ENCODE results near the gene DNER.
"Not testable (repeated sequence)": the region's sequence is repeated elsewhere in the genome, so short reads cannot be mapped to it uniquely, and the experiment has no call there.

Gene DNER

GRCh38 chr2:229714080-229714735 is at the start of gene DNER:
Gene DNER (minus strand): TSS chr2:229714555. CDS start chr2:229714423, 132 bp downstream.
- peaks cover 11% of the 10 kb centered on the region for H3K36me3 Mint-ChIP-seq
- peaks cover 14% of the 10 kb centered on the region for H3K4me1 Mint-ChIP-seq (ENCODE audit: low read depth)
- H3K27me3 Mint-ChIP-seq = peaks cover 59% of the 10 kb centered on the region
- no peak within 1 kb of the TSS for H3K27ac Mint-ChIP-seq
- peak within 1 kb of the TSS; percentile 75 for H3K4me3 Mint-ChIP-seq
- H3K9me3 Mint-ChIP-seq (ENCODE audit: low read depth) = peaks cover 9% of the 10 kb centered on the region

- H3K36me3 Mint-ChIP-seq = peaks cover 13% of the 10 kb centered on the region
- no peaks in the 10 kb centered on the region for H3K9me3 Mint-ChIP-seq (ENCODE audit: low read depth)
- H3K4me1 Mint-ChIP-seq (ENCODE audit: low read depth) = no peaks in the 10 kb centered on the region
- no peak overlapping the region for H3K27ac Mint-ChIP-seq
- no peaks in the 10 kb centered on the region for H3K27me3 Mint-ChIP-seq
- no peak overlapping the region for H3K4me3 Mint-ChIP-seq
Observed at GRCh38 chr2:229761663-229762062, 47.3 kb upstream of the DNER start.

GRCh38 chr2:229757462-229757861 is 43.1 kb upstream of the DNER start:
- H3K27me3 Mint-ChIP-seq; H3K4me3 Mint-ChIP-seq; H3K36me3 Mint-ChIP-seq; H3K9me3 Mint-ChIP-seq (ENCODE audit: low read depth); H3K27ac Mint-ChIP-seq; H3K4me1 Mint-ChIP-seq (ENCODE audit: low read depth): not testable (repeated sequence)

GRCh38 chr2:229752970-229753729 is 38.8 kb upstream of the DNER start:
- no peaks in the 10 kb centered on the region for H3K27me3 Mint-ChIP-seq
- no peak overlapping the region for H3K4me3 Mint-ChIP-seq
- H3K9me3 Mint-ChIP-seq (ENCODE audit: low read depth) = no peaks in the 10 kb centered on the region
- H3K27ac Mint-ChIP-seq = no peak overlapping the region
- H3K4me1 Mint-ChIP-seq (ENCODE audit: low read depth) = no peaks in the 10 kb centered on the region
- peaks cover 5% of the 10 kb centered on the region for H3K36me3 Mint-ChIP-seq

- Mint-ChIP-seq H3K9me3 (ENCODE audit: low read depth) (no peaks in the 10 kb centered on the region), H3K27ac (peak overlapping the region; percentile 46), H3K4me3 (no peak overlapping the region), H3K4me1 (ENCODE audit: low read depth) (no peaks in the 10 kb centered on the region), H3K36me3 (peaks cover under 1% of the 10 kb centered on the region), H3K27me3 (peaks cover 2% of the 10 kb centered on the region)
Observed at GRCh38 chr2:229749779-229750178, 35.4 kb upstream of the DNER start.

- Mint-ChIP-seq H3K27ac (no peak overlapping the region), H3K36me3 (no peaks in the 10 kb centered on the region), H3K27me3 (peaks cover 2% of the 10 kb centered on the region), H3K4me1 (ENCODE audit: low read depth) (no peaks in the 10 kb centered on the region), H3K4me3 (no peak overlapping the region), H3K9me3 (ENCODE audit: low read depth) (no peaks in the 10 kb centered on the region)
Observed at GRCh38 chr2:229748950-229749349, 34.6 kb upstream of the DNER start.

- H3K27ac Mint-ChIP-seq; H3K4me1 Mint-ChIP-seq (ENCODE audit: low read depth); H3K27me3 Mint-ChIP-seq; H3K4me3 Mint-ChIP-seq; H3K36me3 Mint-ChIP-seq: not testable (repeated sequence)
- peaks cover 12% of the 10 kb centered on the region for H3K9me3 Mint-ChIP-seq (ENCODE audit: low read depth)
Observed at GRCh38 chr2:229742691-229743090, 28.3 kb upstream of the DNER start.

- no peak overlapping the region for H3K27ac Mint-ChIP-seq
- H3K4me3 Mint-ChIP-seq = no peak overlapping the region
- H3K27me3 Mint-ChIP-seq = peaks cover 2% of the 10 kb centered on the region
- peaks cover 21% of the 10 kb centered on the region for H3K9me3 Mint-ChIP-seq (ENCODE audit: low read depth)
- H3K36me3 Mint-ChIP-seq = peaks cover 8% of the 10 kb centered on the region
- no peaks in the 10 kb centered on the region for H3K4me1 Mint-ChIP-seq (ENCODE audit: low read depth)
Observed at GRCh38 chr2:229740279-229740678, 25.9 kb upstream of the DNER start.

- Mint-ChIP-seq H3K4me1 (ENCODE audit: low read depth) (no peaks in the 10 kb centered on the region), H3K27me3 (no peaks in the 10 kb centered on the region), H3K36me3 (peaks cover 8% of the 10 kb centered on the region), H3K4me3 (no peak overlapping the region), H3K9me3 (ENCODE audit: low read depth) (peaks cover 21% of the 10 kb centered on the region), H3K27ac (no peak overlapping the region)
Observed at GRCh38 chr2:229738024-229738625, 23.8 kb upstream of the DNER start.

- Mint-ChIP-seq H3K4me3 (no peak overlapping the region), H3K27me3 (no peaks in the 10 kb centered on the region), H3K36me3 (peaks cover 12% of the 10 kb centered on the region), H3K4me1 (ENCODE audit: low read depth) (no peaks in the 10 kb centered on the region), H3K9me3 (ENCODE audit: low read depth) (peaks cover 21% of the 10 kb centered on the region), H3K27ac (no peak overlapping the region)
Observed at GRCh38 chr2:229734410-229734809, 20.1 kb upstream of the DNER start.

GRCh38 chr2:229733611-229734245 is 19.4 kb upstream of the DNER start:
- H3K4me3 Mint-ChIP-seq = no peak overlapping the region
- H3K36me3 Mint-ChIP-seq = peaks cover 8% of the 10 kb centered on the region
- H3K9me3 Mint-ChIP-seq (ENCODE audit: low read depth) = peaks cover 17% of the 10 kb centered on the region
- H3K27ac Mint-ChIP-seq = no peak overlapping the region
- no peaks in the 10 kb centered on the region for H3K27me3 Mint-ChIP-seq
- no peaks in the 10 kb centered on the region for H3K4me1 Mint-ChIP-seq (ENCODE audit: low read depth)

- no peaks in the 10 kb centered on the region for H3K4me1 Mint-ChIP-seq (ENCODE audit: low read depth)
- no peak overlapping the region for H3K4me3 Mint-ChIP-seq
- H3K9me3 Mint-ChIP-seq (ENCODE audit: low read depth) = peaks cover 11% of the 10 kb centered on the region
- no peak overlapping the region for H3K27ac Mint-ChIP-seq
- no peaks in the 10 kb centered on the region for H3K27me3 Mint-ChIP-seq
- H3K36me3 Mint-ChIP-seq = peaks cover 7% of the 10 kb centered on the region
Observed at GRCh38 chr2:229732897-229733296, 18.5 kb upstream of the DNER start.

- H3K27ac Mint-ChIP-seq = no peak overlapping the region
- H3K27me3 Mint-ChIP-seq = no peaks in the 10 kb centered on the region
- H3K4me3 Mint-ChIP-seq = no peak overlapping the region
- peaks cover 2% of the 10 kb centered on the region for H3K9me3 Mint-ChIP-seq (ENCODE audit: low read depth)
- peaks cover 5% of the 10 kb centered on the region for H3K36me3 Mint-ChIP-seq
- H3K4me1 Mint-ChIP-seq (ENCODE audit: low read depth) = no peaks in the 10 kb centered on the region
Observed at GRCh38 chr2:229731916-229732315, 17.6 kb upstream of the DNER start.

- Mint-ChIP-seq H3K27me3 (no peaks in the 10 kb centered on the region), H3K9me3 (ENCODE audit: low read depth) (no peaks in the 10 kb centered on the region), H3K4me1 (ENCODE audit: low read depth) (no peaks in the 10 kb centered on the region), H3K36me3 (peaks cover 3% of the 10 kb centered on the region), H3K4me3 (no peak overlapping the region), H3K27ac (no peak overlapping the region)
Observed at GRCh38 chr2:229731363-229731762, 17.0 kb upstream of the DNER start.

- no peak overlapping the region for H3K27ac Mint-ChIP-seq
- no peaks in the 10 kb centered on the region for H3K4me1 Mint-ChIP-seq (ENCODE audit: low read depth)
Observed at GRCh38 chr2:229728370-229728769, 14.0 kb upstream of the DNER start.

More at GRCh38 chr2:229728370-229728769, 14.0 kb upstream of the DNER start:
- H3K4me3 Mint-ChIP-seq = no peak overlapping the region
- no peaks in the 10 kb centered on the region for H3K9me3 Mint-ChIP-seq (ENCODE audit: low read depth)
- H3K36me3 Mint-ChIP-seq = peaks cover 3% of the 10 kb centered on the region
- peaks cover 3% of the 10 kb centered on the region for H3K27me3 Mint-ChIP-seq

All from activated naive CD8-positive, alpha-beta T cell (primary cell).